OCI-LY7 (cell line): Measurements from ENCODE around the gene RNASEH2C.

Experiments
- EZH2phosphoT487 ChIP-seq: fragments of 200-600 bp; sonication (generic); IDR thresholded peaks from 2 replicates; pipeline ENCODE4 v1.6.1; 2018; ENCODE audit warnings: low read depth, borderline replicate concordance, mild to moderate bottlenecking, mixed run types, antibody characterized with exemption, low read length, moderate library complexity, mixed read lengths
- TF ChIP-seq, protein P1 (sequence below): fragments of 200-600 bp; sonication (generic); conservative IDR thresholded peaks from 2 replicates; pipeline ENCODE4 v1.5.1; 2014; ENCODE audit warnings: mild to moderate bottlenecking, antibody characterized with exemption, low read length, moderate library complexity, mixed read lengths

DNA sequence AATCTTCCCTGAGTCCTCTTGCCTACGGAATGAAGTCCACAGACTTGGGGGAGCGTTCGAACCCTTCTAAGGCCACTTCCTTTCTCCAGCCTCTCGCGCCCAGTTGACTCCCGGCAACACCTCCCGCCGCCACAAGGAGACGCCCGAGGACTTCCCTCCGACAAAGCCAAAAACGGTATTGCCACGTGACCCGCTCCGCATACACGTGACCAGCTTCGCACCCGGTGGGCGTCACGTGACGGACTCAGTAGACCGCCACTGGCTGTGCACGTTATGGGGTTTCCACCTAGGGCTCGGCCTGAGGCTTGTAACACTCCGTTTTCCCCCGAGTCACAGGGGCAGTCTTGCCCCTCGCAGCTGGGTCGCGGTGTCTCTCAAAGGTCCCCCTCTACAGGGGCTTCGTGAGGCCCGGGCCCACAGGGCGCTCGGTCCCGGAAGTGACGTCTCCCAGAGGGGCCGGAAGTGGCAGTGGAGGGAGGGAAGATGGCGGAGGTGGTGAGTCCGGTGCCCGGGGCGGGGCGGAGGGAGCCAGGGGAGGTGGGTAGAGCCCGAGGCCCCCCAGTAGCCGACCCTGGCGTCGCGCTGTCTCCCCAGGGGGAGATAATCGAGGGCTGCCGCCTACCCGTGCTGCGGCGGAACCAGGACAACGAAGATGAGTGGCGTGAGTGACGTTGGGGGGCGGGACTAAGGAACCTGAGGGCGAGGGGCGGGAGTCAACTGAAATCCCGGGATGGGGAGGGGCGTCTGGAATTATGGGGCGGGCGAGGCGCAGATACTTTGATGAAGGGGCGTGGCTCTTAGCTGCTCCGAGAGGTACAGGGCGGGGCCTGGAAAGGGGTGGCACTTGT lies 8.6 kb downstream of the RNASEH2C start, which contains the start of gene KAT5:
- TF ChIP-seq, protein P1, sequence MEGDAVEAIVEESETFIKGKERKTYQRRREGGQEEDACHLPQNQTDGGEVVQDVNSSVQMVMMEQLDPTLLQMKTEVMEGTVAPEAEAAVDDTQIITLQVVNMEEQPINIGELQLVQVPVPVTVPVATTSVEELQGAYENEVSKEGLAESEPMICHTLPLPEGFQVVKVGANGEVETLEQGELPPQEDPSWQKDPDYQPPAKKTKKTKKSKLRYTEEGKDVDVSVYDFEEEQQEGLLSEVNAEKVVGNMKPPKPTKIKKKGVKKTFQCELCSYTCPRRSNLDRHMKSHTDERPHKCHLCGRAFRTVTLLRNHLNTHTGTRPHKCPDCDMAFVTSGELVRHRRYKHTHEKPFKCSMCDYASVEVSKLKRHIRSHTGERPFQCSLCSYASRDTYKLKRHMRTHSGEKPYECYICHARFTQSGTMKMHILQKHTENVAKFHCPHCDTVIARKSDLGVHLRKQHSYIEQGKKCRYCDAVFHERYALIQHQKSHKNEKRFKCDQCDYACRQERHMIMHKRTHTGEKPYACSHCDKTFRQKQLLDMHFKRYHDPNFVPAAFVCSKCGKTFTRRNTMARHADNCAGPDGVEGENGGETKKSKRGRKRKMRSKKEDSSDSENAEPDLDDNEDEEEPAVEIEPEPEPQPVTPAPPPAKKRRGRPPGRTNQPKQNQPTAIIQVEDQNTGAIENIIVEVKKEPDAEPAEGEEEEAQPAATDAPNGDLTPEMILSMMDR: peak; percentile 86
- TF ChIP-seq EZH2phosphoT487: no peak
